ES-I3 (cell line): Measurements from ENCODE around the gene PAQR7.

Experiments
- H3K36me3 ChIP-seq: 2 replicates; pipeline ENCODE4 v1.6.1; 2013; ENCODE audit warnings: mild to moderate bottlenecking, low read length, control low read depth, moderate library complexity; ENCODE audit not compliant: insufficient read depth
- H3K4me1 ChIP-seq: 2 replicates; pipeline ENCODE4 v1.6.1; 2013; ENCODE audit warnings: mild to moderate bottlenecking, control low read depth, low read length; ENCODE audit not compliant: insufficient read depth
- H3K9ac ChIP-seq: 2 replicates; pipeline ENCODE4 v1.6.1; 2013; ENCODE audit warnings: low read depth, mild to moderate bottlenecking, low read length, moderate library complexity
- H3K9me3 ChIP-seq: 2 replicates; pipeline ENCODE4 v1.6.1; 2013; ENCODE audit warnings: mild to moderate bottlenecking, low read length, moderate library complexity; ENCODE audit not compliant: control insufficient read depth, insufficient read depth

PAQR7 gene

DNA sequence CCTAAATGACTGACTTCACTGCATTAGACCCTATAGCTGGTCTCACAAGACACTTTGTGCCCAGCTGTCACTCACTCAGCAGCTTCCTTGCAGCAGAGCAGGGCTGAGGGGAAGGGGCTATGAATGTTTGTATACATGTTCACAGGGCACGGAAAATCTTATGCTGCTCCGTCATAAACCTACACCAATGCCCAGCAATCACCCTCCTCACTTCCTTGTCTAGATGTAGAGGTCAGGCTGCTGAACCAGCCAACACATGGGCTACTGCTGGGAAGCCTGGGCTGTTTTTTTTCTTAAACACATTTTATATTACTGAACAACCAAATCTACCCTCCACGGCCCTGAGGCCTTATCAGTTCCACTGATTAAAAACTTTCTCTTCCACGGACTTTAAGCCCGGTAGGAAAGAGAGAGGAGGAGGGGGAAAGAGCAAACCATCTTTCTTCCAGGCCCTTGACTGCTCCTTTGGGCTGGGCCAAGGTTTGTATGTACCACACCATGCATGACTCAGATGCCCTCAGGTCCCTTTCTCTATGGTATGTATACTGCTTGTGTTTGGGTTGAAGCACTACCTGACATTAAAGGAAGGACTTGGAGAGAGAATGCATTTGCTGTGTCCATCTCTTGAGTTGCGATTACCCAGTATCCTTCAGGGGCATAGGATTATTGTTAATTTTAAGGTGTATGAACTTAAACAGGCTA, 43.0 kb downstream of the PAQR7 start:
- H3K36me3 ChIP-seq = peaks cover 35% of the 10 kb centered on the region
- H3K9me3 ChIP-seq = no peaks in the 10 kb centered on the region
- no peak overlapping the region for H3K9ac ChIP-seq
- no peaks in the 10 kb centered on the region for H3K4me1 ChIP-seq

DNA sequence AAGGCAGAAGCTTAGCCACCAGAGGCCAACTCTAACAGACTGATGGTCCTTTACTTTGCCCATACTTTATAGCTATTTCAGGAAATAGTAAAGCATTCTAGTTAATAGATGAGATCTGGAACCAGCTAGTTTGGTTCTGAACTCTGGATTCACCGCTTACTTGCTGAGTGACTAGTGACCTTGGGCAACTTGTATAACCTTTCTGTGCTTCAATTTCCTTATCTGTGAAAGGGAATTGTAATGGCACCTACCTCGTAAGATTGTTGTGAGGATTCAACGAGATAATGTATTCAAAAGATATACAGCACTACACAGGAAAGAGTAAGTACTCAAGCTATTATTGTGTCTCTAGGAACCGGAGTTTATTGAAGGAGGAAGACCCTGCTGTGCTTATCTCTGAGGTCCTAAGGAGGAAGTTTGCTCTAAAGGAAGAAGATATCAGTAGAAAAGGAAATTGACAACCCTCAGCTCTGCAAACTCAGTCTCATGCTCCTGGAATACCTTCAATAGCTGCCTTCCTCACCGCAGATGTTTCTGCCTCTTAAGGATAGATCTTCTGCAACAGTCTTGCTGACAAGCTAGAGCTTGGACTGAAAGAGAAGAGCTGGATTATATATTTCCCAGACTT, 43.8 kb downstream of the PAQR7 start:
- Histone ChIP-seq H3K36me3 (peaks cover 35% of the 10 kb centered on the region), H3K9me3 (no peaks in the 10 kb centered on the region), H3K9ac (no peak overlapping the region), H3K4me1 (no peaks in the 10 kb centered on the region)

DNA sequence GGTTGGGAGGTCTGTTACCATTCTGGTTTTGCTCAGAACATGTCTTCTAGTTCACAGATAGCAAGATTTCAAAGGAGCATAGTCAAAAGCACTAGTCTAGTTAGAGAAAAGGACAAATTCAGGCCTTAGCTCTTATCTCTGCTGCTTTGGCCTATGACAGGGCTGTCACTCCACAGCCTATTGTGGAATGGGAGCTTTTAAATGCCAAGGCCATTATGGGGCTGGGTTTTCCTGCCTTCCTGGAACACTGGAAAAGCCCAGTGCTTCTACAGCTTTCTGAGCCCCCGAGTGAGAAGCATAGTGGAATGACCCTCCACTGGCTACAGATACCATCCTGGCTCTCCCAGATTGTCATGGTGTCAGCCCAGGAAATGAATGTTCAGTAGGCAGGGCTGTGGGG, 46.5 kb downstream of the PAQR7 start:
- H3K36me3 ChIP-seq = peaks cover 31% of the 10 kb centered on the region
- no peaks in the 10 kb centered on the region for H3K4me1 ChIP-seq
- H3K9me3 ChIP-seq = no peaks in the 10 kb centered on the region

DNA sequence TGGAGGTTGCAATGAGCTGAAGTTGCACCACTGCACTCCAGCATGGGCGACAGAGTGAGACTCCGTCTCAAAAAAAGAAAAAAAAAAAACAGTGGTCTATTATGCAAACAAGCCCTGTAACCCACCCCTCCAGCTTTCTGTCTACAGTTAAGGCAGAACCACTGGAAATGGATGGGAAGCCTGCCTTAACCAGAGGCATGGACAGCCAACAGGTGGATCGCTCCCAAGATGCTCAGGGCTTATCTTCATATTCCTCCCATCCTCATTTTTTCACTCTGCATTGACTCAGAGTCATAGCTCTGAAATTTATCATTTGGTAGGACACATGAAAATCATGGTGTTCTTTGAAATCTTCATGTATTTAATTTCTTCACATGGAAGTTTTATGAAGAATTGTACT, 47.0 kb downstream of the PAQR7 start:
- Histone ChIP-seq H3K36me3 (peaks cover 31% of the 10 kb centered on the region), H3K9ac (no peak overlapping the region), H3K9me3 (no peaks in the 10 kb centered on the region), H3K4me1 (no peaks in the 10 kb centered on the region)

More for the DNA sequence above, 46.5 kb downstream of the PAQR7 start:
- no peak overlapping the region for H3K9ac ChIP-seq

DNA sequence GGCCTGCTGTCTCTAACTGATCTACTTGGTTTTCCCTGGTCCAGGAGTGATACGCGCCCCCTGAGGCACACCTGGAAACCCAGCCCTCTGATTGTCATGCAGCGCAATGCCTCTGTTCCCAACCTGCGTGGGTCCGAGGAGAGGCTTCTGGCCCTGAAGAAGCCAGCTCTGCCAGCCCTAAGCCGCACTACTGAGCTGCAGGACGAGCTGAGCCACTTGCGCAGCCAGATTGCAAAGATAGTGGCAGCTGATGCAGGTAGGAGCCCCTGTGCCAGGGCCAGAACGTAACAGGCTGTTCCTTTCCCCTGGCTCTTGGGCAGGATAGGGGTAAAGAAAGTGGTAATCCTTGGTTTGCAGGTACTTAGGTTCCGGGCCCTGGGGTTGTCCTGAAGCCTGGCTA, 48.9 kb downstream of the PAQR7 start:
- Histone ChIP-seq H3K36me3 (peaks cover 20% of the 10 kb centered on the region), H3K9ac (no peak overlapping the region), H3K9me3 (no peaks in the 10 kb centered on the region)

DNA sequence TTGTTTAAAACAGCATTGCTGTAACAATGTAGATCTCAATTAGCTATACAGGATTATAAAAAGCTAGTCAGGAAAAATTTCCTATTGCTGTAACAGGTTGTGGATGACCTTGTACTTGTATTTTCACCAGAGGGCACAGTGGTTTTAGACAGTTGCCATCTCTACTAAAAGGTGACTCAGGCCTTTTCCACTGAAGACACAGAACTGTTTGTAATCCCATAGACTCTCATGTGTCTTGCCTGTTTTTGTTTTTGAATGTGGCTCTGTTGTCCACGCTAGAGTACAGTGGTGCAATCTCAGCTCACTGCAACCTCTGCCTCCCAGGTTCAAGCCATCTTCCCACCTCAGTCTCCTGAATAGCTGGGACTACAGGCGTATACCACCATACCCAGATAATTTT, 49.9 kb downstream of the PAQR7 start:
- Histone ChIP-seq H3K9ac (no peak overlapping the region), H3K4me1 (no peaks in the 10 kb centered on the region; the same call in 1 of the 2 replicates), H3K36me3 (peaks cover 13% of the 10 kb centered on the region), H3K9me3 (no peaks in the 10 kb centered on the region)

More for the DNA sequence above, 48.9 kb downstream of the PAQR7 start:
- H3K4me1 ChIP-seq = no peaks in the 10 kb centered on the region

DNA sequence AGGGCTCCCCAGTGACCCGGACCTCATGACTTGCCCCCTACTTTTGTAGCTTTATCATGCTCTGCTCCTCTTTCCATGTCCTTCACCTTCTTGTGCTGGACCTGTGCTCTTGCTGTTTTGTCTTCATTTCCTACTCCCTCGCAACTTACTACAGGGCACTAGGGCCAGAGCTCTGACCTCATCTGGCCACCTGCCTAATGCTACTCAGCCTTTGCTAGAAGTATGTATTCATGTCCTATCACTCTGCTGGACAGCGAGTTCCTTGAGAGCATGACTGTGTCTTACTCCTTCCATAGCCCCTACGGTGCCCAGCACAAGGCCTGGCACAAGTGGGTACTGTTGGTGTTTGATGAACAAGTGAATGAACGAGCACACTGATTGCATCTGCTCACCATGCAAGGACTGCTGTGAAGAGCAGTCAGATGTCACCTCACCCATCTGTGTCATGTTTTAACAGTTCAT, 53.8 kb downstream of the PAQR7 start:
- H3K36me3 ChIP-seq = no peaks in the 10 kb centered on the region
- no peaks in the 10 kb centered on the region for H3K9me3 ChIP-seq
- peaks cover 9% of the 10 kb centered on the region for H3K4me1 ChIP-seq
- no peak overlapping the region for H3K9ac ChIP-seq

DNA sequence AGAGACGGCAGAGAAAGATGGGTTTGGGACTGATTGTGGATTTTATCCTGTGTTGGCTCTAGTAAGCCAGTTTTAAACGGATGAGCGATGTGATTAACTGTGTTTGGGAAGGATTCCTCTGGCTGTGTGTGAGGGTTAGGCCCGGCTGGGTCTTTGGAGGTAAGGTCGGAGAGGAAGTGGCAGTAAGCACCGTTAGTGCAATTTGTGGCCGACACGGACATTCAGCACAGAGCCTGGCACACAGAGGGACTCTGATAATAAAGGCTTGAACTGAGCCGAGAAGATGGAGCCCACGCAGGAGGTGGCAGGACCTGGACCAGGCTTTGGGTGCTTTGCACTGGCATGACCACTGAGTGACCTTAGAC, 54.4 kb downstream of the PAQR7 start:
- H3K9me3 ChIP-seq = no peaks in the 10 kb centered on the region

DNA sequence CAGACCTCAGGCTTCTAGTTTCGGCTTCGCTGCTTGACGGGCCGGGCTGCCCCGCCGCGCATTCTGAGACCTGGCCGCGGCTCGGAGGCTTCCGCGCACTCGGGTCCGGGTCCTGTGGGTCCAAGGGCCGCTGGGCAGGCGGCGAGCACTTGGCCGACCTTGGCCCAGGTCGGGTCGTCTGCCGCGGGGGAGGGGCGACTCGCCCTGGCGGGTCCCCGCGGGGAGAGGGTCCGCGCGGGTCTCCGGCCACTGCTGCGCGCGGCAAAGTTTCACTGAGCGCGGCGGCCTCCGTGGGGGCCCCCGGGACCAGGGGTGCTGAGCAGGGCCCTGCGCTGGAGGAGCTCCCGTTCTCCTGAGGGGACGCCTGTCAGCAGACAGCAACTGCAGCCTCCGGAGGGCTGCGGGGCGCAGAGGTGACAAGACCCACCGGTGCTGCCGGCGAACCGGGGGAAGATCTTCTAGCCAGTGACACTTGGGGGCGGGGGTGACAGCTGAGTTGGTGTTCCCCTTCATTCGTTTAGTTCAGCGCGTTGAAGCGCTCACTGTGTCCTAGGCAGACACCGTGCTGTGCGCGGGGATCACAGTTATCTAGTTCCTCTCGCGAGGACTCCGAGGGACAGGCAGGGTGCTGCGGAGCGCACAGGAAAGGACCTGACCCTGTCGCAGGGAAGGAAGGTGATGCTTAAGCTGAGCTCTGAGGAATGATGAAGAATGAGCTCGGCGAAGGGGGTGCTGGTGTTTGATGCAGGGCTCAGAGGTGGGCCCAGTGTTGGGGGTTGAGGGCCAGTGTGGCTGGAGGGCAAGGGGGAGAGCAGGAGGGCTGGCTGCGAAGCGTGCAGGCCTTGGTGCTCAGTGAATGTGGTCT, 55.0 kb downstream of the PAQR7 start:
- Histone ChIP-seq H3K36me3 (no peaks in the 10 kb centered on the region), H3K9ac (peak overlapping the region; percentile 92), H3K4me1 (peaks cover 9% of the 10 kb centered on the region), H3K9me3 (no peaks in the 10 kb centered on the region)

More for the DNA sequence above, 54.4 kb downstream of the PAQR7 start:
- no peaks in the 10 kb centered on the region for H3K36me3 ChIP-seq
- peaks cover 9% of the 10 kb centered on the region for H3K4me1 ChIP-seq
- H3K9ac ChIP-seq = peak overlapping the region; percentile 92; the same call in 1 of the 2 replicates

DNA sequence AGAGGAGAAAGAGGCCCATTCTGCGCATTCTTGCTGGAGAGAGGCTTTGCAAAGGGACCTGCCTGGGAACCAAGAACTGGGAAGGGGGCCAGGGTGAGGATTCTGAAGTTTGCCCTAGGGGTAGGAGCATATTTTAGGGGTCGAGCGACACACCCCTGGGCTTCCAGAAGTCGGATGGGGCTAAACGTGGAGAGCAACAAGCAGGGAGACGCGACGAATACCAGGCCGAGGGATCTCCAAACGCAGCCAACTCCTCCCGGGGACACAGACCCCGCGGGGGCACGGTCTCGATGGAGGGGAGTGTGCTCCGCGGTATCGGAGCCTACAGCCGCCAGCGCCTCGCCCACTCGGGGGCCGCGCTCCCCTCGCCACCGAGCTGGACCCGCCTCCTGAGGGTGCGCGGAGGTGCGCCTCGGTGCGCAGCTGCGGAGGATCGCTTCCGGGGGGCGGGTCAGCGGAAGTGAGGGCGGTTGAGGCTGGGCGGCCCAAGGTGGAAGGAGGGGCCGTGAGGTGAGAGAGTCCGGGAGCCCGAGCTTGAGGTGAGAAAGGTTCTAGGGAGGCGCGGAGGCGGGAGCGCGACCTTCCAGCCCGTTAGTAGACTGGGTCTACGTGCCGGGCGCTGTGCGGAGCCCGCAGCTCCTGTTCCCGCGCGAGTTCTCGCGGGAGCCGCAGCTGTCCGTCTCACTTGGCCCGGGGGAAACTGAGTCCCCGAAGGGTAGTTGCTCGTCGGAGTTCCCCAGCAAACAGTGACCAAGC, 55.8 kb downstream of the PAQR7 start, which contains the start of gene MTFR1L:
MTFR1L (plus strand) TSS at position 464 of the 756 bp plus-strand sequence. CDS start 3,151 bp downstream, outside the sequence.
- Histone ChIP-seq H3K36me3 (no peaks in the 10 kb centered on the region), H3K9ac (peak within 1 kb of the TSS; percentile 92), H3K4me1 (peaks cover 9% of the 10 kb centered on the region), H3K9me3 (no peaks in the 10 kb centered on the region)

DNA sequence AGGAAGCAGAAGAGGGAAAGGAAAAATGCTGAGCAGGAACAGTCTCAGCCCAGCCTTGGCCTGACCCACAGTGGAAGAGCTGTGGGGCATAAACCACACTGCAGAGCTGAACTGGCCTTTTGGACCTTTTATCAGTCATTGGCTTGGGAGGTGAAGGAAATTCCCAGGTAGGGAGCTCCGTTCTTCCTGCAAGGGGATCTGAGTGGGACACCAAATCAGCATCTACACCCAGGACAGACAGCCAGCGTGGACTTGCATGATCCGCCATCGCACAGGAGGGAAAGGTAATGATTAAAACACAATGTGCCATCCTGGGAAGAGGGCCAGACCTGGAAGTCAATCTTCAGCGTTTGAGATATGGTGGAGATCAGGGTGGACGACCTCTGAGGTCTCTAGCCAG, 56.9 kb downstream of the PAQR7 start:
- no peaks in the 10 kb centered on the region for H3K9me3 ChIP-seq
- H3K4me1 ChIP-seq = peaks cover 9% of the 10 kb centered on the region
- 0 out of 2 replicates have a peak, but pooled peaks cover 3% of the 10 kb centered on the region for H3K36me3 ChIP-seq
- peak overlapping the region; percentile 92; the same call in 1 of the 2 replicates for H3K9ac ChIP-seq

DNA sequence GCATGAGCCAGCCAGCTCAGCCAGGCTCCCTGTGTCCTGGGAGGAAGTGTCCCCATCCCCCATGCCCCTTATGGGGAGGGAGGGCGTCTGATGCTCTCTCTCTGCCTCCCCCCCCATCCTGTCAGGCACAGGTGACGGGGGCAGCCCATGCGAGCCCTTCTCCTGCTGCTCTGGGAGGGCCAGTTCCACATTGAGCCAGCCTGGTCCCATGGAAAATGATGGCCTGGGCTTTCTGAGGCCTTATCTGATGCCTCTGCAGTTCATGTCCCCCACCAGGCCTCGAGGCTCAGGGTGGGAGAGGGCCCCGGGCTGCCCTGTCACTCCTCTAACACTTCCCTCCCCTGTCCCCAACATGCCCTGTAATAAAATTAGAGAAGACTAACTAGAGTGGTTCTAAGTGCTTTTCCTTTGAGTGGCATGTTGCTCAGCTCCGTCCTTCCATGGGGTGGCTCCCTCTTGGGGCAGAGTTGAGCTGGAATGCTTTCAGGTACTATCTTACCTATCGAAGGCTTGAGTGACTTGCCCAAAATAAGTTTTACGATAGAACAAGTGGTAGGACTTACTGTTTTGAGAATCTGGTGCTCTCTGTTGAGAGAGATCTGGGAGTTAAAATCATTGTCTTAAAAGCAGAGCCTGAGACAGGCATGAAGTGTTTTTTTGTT, 57.5 kb downstream of the PAQR7 start:
- peaks cover 9% of the 10 kb centered on the region for H3K4me1 ChIP-seq
- 0 out of 2 replicates have a peak overlapping the region, but pooled peaks have one; percentile 4 for H3K9ac ChIP-seq
- 0 out of 2 replicates have a peak, but pooled peaks cover 3% of the 10 kb centered on the region for H3K36me3 ChIP-seq
- no peaks in the 10 kb centered on the region for H3K9me3 ChIP-seq

DNA sequence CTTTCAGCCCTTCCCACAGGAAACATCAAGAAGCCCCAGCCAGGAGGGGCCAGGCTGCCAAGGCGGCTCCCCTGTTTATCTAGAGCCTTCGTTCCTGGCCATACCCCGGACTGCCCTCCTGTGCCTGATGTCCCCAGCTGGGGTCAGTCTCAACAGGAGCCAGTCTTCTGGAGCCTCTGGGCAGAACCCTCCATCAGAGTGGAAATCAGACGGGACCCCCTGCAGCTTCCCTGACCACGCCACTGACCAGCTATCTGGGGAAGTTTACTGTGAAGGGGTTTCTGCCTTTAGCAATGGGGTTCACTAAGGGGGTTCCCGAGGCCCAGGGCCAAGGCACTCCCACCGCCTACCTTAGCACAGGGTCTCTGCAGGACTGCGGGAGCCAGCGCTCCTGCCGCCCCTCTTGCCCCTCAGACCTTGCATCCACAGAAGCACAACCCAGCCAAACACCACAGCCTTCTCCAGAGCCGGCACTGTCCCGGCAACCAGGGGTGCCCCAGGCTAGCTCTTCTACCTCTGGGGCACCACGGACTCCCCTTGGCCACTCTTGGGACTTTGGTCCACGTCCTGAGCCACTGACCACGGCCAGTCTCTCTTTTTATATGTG, 59.3 kb downstream of the PAQR7 start:
- H3K36me3 ChIP-seq = 0 out of 2 replicates have a peak, but pooled peaks cover 3% of the 10 kb centered on the region
- no peaks in the 10 kb centered on the region for H3K9me3 ChIP-seq
- H3K9ac ChIP-seq = no peak overlapping the region
- H3K4me1 ChIP-seq = peaks cover 9% of the 10 kb centered on the region
